ENCODE data around the gene DEFB124.

DEFB124 gene

GRCh38 chr20:31415653-31416052 is 59.3 kb downstream of the DEFB124 start:
- DNase-seq, result no peak

Data from NK-92 treated with Interleukin-12 subunit alpha and Interleukin-12 subunit beta, amount 100 ng/mL, for 24 hours (cell line).